Heart left ventricle (tissue), 16 donors: Measurements from ENCODE around the gene CLNK. TPM values are rescaled to one million over a fixed set of nuclear protein-coding genes. Genes with fewer than 3 reads are reported as not detected.

ENCODE experiments used
- ATAC-seq, 4 donors: fragments of 200-7000 bp; cut with Tn5 transposase; one replicate each; pipeline ENCODE4 v1.9.1; 2020 to 2022; ENCODE audit warnings: moderate library complexity in 4 of 4, mild to moderate bottlenecking in 3 of 4, moderate number of reproducible peaks in 1 of 4
- DNase-seq, 5 donors: peaks; one replicate each; pipeline ENCODE4 v3.0.0-alpha.2; 2020
- H3K27ac ChIP-seq, 12 donors: fragments of 200-600 bp; sonication (generic) in 4 of 12; one replicate each; pipeline versions ENCODE4 v1.5.0 to v1.8.0; 2016 to 2022; ENCODE audit warnings: mild to moderate bottlenecking in 2 of 12
- H3K27me3 ChIP-seq, 9 donors: fragments of 200-600 bp; sonication (generic) in 2 of 9; one replicate each; pipeline versions ENCODE4 v1.5.1 to v1.8.0; 2016 to 2022; ENCODE audit warnings: mild to moderate bottlenecking in 3 of 9
- H3K36me3 ChIP-seq, 9 donors: fragments of 200-600 bp; sonication (generic) in 2 of 9; one replicate each; pipeline versions ENCODE4 v1.5.0 to v1.8.0; 2018 to 2022; ENCODE audit warnings: mild to moderate bottlenecking in 2 of 9
- H3K4me1 ChIP-seq, 12 donors: fragments of 200-600 bp; sonication (generic) in 4 of 12; one replicate each; pipeline versions ENCODE4 v1.5.0 to v1.8.0; 2016 to 2022; ENCODE audit warnings: mild to moderate bottlenecking in 3 of 12
- H3K4me3 ChIP-seq, 12 donors: fragments of 200-600 bp; sonication (generic) in 4 of 12; one replicate each; pipeline versions ENCODE4 v1.5.0 to v1.8.0; 2017 to 2022; ENCODE audit warnings: mild to moderate bottlenecking in 9 of 12, moderate library complexity in 4 of 12
- H3K9me3 ChIP-seq, 12 donors: fragments of 200-600 bp; sonication (generic) in 4 of 12; one replicate each; pipeline versions ENCODE4 v1.5.0 to v1.8.0; 2016 to 2022; ENCODE audit warnings: mild to moderate bottlenecking in 1 of 12
- CTCF ChIP-seq, 12 donors: fragments of 200-600 bp; sonication (generic) in 4 of 12; IDR thresholded peaks; one replicate each; pipeline versions ENCODE4 v1.5.0 to v1.8.0; 2018 to 2022; ENCODE audit warnings: antibody characterized with exemption in 12 of 12, mild to moderate bottlenecking in 5 of 12
- POLR2A ChIP-seq, 2 donors: fragments of 450-650 bp; IDR thresholded peaks; one replicate each; pipeline ENCODE4 v1.6.1; 2017; ENCODE audit warnings: antibody characterized with exemption in 2 of 2, mild to moderate bottlenecking in 2 of 2, moderate library complexity in 2 of 2
- WGBS, 4 donors: extraction: QIAGEN DNeasy Blood & Tissue Kit in 2 of 4; methylation state at CpG; one replicate each; pipeline versions ENCODE4 v1.1.5 to v1.1.7; 2013 to 2018; 5-methylcytosine and 5-hydroxymethylcytosine counted together
- intact Hi-C, 10 donors: fragments of 100-400 bp; cut with DNase I; formaldehyde crosslinking; loops; one replicate each; pipeline versions ENCODE4 v1.11.1 to v1.14.2; 2022
- polyA plus RNA-seq, 2 donors: library from polyadenylated mRNA; stranded (reverse); fragments of 200-250 nt; gene quantifications; one replicate each; pipeline ENCODE4 v1.2.3, GENCODE V29; 2013
- total RNA-seq, 9 donors: library from RNA; depleted of rRNA in 2 of 9; stranded (reverse); fragments of >200 nt in 2 of 9; fragmentation: NEBNext Ultra II Directional in 3 of 9; extraction: Animal tissue kit (Norgen Biotek cat#: 25700) in 3 of 9; gene quantifications; one replicate each; pipeline versions ENCODE4 v1.1.0 to v1.2.4, GENCODE V29; 2016 to 2023
- donor health status: ischemic (EF 13 %, LVEDD 7.1; RV severe dilation, severe dysfunction).
- donor health status: healthy with polysubstance abuse.
- donor health status: DM: no; HTN: yes; CAD: no.
- donor health status: DM: no; HTN: no; CAD: no.
- donor health status: ischemic (EF 25% LVEDD 6.9; RV normal size, moderate dysfunction).
- donor health status: ischemic (EF 25% LVEDD 5.7; RV mildly dilated, moderate dysfunction).
- donor health status: healthy.
- donor health status: DM: yes; HTN: yes; CAD: no.
- donor health status: ischemic (EF 35%, LVEDD 5.7; RV mildly dilated, moderate dysfunction).
- donor health status: nonischemic (EF 11% LVEDD 7.7; RV severe dilation, severe dysfunction).
- donor health status: DM: yes; HTN: yes; CAD: no.
- donor health status: PGD.
- donor health status: ischemic (EF 29% LVEDD 5.4; RV normal size, mild dysfunction).
- donor health status: nonischemic (EF 23%, LVEDD 6.1; RV moderate dilation, normal function).

Gene CLNK
- total and polyA plus RNA-seq, 11 donors = 0.01 to 0.16 (median 0.11) TPM; not detected in 8

- DNase-seq (no peak), ATAC-seq (no peak)
- H3K4me1 ChIP-seq = no peaks in the 10 kb centered on the region
- intact Hi-C loops = no loop called here
- WGBS, 4 donors = 87 to 98% (median 90%) methylated on average over 2 of the region's 2 CpGs
- TF ChIP-seq POLR2A (IDR thresholded peaks at IDR 0.05) (no peak), CTCF (IDR thresholded peaks at IDR 0.05) (no peak)
- H3K9me3 ChIP-seq = no peaks in the 10 kb centered on the region
- H3K36me3 ChIP-seq = no peaks in the 10 kb centered on the region
- H3K27me3 ChIP-seq = no peaks in the 10 kb centered on the region
- H3K4me3 ChIP-seq = no peak overlapping the region
- no peak overlapping the region for H3K27ac ChIP-seq
These were observed 87.8 kb downstream of the CLNK start for GRCh38 chr4:10596586-10597290.

GRCh38 chr4:10593130-10593529 lies 91.4 kb downstream of the CLNK start:
- TF ChIP-seq CTCF (IDR thresholded peaks at IDR 0.05) (no peak), POLR2A (IDR thresholded peaks at IDR 0.05) (no peak)
- no peak for ATAC-seq
- Histone ChIP-seq H3K36me3 (no peaks in the 10 kb centered on the region), H3K27me3 (peaks cover 0 to 6% (median 0%) of the 10 kb centered on the region in 9 donors), H3K4me1 (peaks cover 0 to 6% (median 0%) of the 10 kb centered on the region in 12 donors), H3K4me3 (no peak overlapping the region), H3K9me3 (no peaks in the 10 kb centered on the region), H3K27ac (no peak overlapping the region)
- no peak for DNase-seq
- WGBS, 4 donors = 84 to 89% (median 88%) methylated on average over 10 of the region's 10 CpGs
- intact Hi-C loops = no loop called here

GRCh38 chr4:10590896-10591295 lies 93.7 kb downstream of the CLNK start:
- no peak for ATAC-seq

More at GRCh38 chr4:10590896-10591295, 93.7 kb downstream of the CLNK start:
- Histone ChIP-seq H3K4me1 (peaks cover 0 to 6% (median 0%) of the 10 kb centered on the region in 12 donors), H3K4me3 (no peak overlapping the region), H3K9me3 (no peaks in the 10 kb centered on the region), H3K27ac (no peak overlapping the region), H3K27me3 (peaks cover 0 to 6% (median 0%) of the 10 kb centered on the region in 9 donors), H3K36me3 (no peaks in the 10 kb centered on the region)
- intact Hi-C loops = no loop called here
- 77 to 85% (median 81%) methylated on average over 6 of the region's 6 CpGs for WGBS, 4 donors
- TF ChIP-seq CTCF (IDR thresholded peaks at IDR 0.05) (no peak), POLR2A (IDR thresholded peaks at IDR 0.05) (no peak)
- no peak for DNase-seq
